Mesangial cell (primary cell): ENCODE results near the gene COX5B. TPM values are rescaled to one million over a fixed set of nuclear protein-coding genes. Genes with fewer than 3 reads are reported as not detected.

Source experiments
- total RNA-seq: library from RNA; depleted of rRNA; stranded (reverse); fragments of >200 nt; gene quantifications from 2 replicates; pipeline ENCODE4 v1.2.3, GENCODE V29; 2015

COX5B gene
- 358 and 512 TPM in 2 replicates for total RNA-seq

GRCh38 chr2:97645695-97646629, at the start of gene COX5B:
COX5B (plus strand) TSS chr2:97646062; CDS start chr2:97646087, 25 bp downstream.

DNA sequence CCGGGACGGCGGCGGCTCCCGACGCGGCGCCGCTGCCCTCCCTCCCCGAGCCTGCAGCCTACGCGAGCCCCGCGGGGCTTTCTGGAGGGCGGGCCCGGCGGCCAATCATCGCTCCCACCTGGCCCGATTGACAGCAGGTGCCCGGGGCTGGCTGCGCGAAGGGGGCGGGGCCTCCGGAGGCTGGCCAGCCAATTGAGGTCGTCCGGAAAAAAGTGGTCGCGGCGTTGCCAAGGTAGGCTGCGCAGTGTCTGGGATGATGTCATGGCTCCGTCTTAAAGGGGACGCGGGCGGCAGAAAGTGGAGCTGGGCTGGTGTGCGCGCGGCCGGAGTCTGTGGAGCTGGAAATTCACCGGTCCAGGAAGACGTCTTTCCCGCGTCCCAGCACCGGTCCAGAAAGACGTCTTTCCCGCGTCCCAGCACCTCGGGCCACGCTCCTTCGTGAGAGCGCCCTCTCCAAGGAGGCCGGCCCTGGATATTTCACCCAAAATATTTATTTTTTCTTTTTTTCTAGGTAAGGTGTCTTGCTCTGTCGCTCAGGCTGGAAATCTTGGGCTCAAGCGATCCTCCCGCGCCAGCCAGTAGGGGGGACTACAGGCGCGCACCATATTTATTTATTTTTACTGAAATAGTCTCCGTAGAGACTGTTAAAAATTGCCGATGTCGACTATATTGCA, 18.2 kb downstream of the COX5B start, which contains the start of gene ACTR1B:
ACTR1B (minus strand) TSS at position 83 of the 674 bp plus-strand sequence. CDS start 154 bp downstream, outside the sequence.

GRCh38 chr2:97669448-97669847, 23.6 kb downstream of the COX5B start, which contains the start of gene C2orf92:
C2orf92 (plus strand) TSS chr2:97669713; CDS start chr2:97669789, 76 bp downstream.

Other genes starting within 250 kb of the COX5B start
- 8.1 and 9.3 TPM in 2 replicates for gene ANKRD36B, start 56.2 kb upstream of the COX5B start, total RNA-seq
- gene ACTR1B, start 18.0 kb downstream of the COX5B start, total RNA-seq: 59.3 and 93.6 TPM in 2 replicates
- 2.3 and 2.4 TPM in 2 replicates for gene C2orf92, start 23.7 kb downstream of the COX5B start, total RNA-seq
- 0.25 TPM in 1 of 2 replicates, not detected in the other for gene ZAP70, start 67.5 kb downstream of the COX5B start, total RNA-seq